ENCODE measurements around the gene CD5L.

The CD5L gene

DNA sequence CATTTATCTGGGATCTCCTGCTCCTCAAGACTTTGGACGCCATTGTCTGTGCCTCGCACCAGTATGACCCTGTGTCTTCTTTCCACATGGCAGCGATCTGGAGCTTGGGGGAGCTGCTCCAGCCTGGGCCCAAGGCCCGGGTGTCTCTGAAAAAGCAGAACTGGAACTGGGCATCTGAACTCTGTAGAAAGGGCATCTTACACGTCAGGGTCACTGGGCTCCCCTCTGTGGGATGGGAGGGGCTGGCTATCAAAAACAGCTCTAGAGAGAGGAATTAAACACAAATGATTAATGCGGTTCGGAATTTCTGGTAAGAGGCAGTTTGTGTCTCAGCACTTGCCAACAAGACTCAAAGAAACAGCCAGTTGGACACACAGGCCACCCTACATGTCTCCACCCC lies 37.8 kb downstream of the CD5L start:
- Histone ChIP-seq H3K9ac (ENCODE audit: low read length) (no peak overlapping the region), H2BK15ac (ENCODE audit: low read depth, poor library complexity, severe bottlenecking) (no peak overlapping the region), H2AFZ (ENCODE audit: low read depth, low read length) (no peak overlapping the region), H3K23ac (ENCODE audit: low read length in 2 of 2) (no peak overlapping the region), H2BK5ac (ENCODE audit: low read depth, low read length, poor library complexity, severe bottlenecking) (no peak overlapping the region), H4K91ac (ENCODE audit: low read length) (no peak overlapping the region), H4K8ac (ENCODE audit: low read length) (no peak overlapping the region), H3K4ac (ENCODE audit: low read depth in 1 of 2, low read length in 2 of 2) (no peak overlapping the region), H3K79me1 (replicated peaks; ENCODE audit: low read length, poor library complexity, severe bottlenecking) (no peaks in the 10 kb centered on the region), H3K27ac (ENCODE audit: low read length, poor library complexity, severe bottlenecking) (no peak overlapping the region), H3K36me3 (ENCODE audit: control insufficient read depth in 1 of 2, insufficient read depth in 2 of 2, low read depth in 1 of 2, low read length in 2 of 2) (no peaks in the 10 kb centered on the region), H2AK5ac (ENCODE audit: low read length, severe bottlenecking) (no peak overlapping the region), H2BK12ac (ENCODE audit: low read length in 2 of 2) (no peak overlapping the region), H3K27me3 (ENCODE audit: control insufficient read depth in 1 of 2, insufficient read depth in 1 of 2, low read length in 2 of 2) (peaks cover 0 to 6% of the 10 kb centered on the region in 2 experiments), H3K4me1 (ENCODE audit: control insufficient read depth, insufficient read depth, low read depth, low read length) (no peaks in the 10 kb centered on the region), H3K4me2 (ENCODE audit: low read length, poor library complexity, severe bottlenecking) (no peak overlapping the region), H2BK120ac (ENCODE audit: low read depth, low read length) (no peak overlapping the region), H3K18ac (ENCODE audit: low read depth in 1 of 2, low read length in 2 of 2) (no peak overlapping the region), H3K14ac (ENCODE audit: low read length in 2 of 2) (no peak overlapping the region), H3K9me3 (ENCODE audit: control insufficient read depth, low read length) (no peaks in the 10 kb centered on the region), H3K4me3 (ENCODE audit: insufficient read depth in 1 of 2, low read depth in 1 of 2, low read length in 2 of 2) (no peak overlapping the region)
- no peak for DNase-seq
- WGBS: 84% methylated on average over 7 of the region's 7 CpGs

- no peak overlapping the region for H4K8ac ChIP-seq (ENCODE audit: low read length)
- H2BK120ac ChIP-seq (ENCODE audit: low read depth, low read length): no peak overlapping the region
- no peak overlapping the region for H3K23ac ChIP-seq (ENCODE audit: low read length in 2 of 2)
- no peak overlapping the region for H3K9ac ChIP-seq (ENCODE audit: low read length)
- H2AFZ ChIP-seq (ENCODE audit: low read depth, low read length): no peak overlapping the region
- H3K4me3 ChIP-seq (ENCODE audit: insufficient read depth in 1 of 2, low read depth in 1 of 2, low read length in 2 of 2): no peak overlapping the region
- H3K14ac ChIP-seq (ENCODE audit: low read length in 2 of 2): no peak overlapping the region
- no peak overlapping the region for H3K18ac ChIP-seq (ENCODE audit: low read depth in 1 of 2, low read length in 2 of 2)
- H4K91ac ChIP-seq (ENCODE audit: low read length): no peak overlapping the region
- no peak overlapping the region for H2BK15ac ChIP-seq (ENCODE audit: low read depth, poor library complexity, severe bottlenecking)
- no peak overlapping the region for H2BK5ac ChIP-seq (ENCODE audit: low read depth, low read length, poor library complexity, severe bottlenecking)
- no peak for DNase-seq
- no peak overlapping the region for H2BK12ac ChIP-seq (ENCODE audit: low read length in 2 of 2)
- peaks cover 0 to 6% of the 10 kb centered on the region in 2 experiments for H3K27me3 ChIP-seq (ENCODE audit: control insufficient read depth in 1 of 2, insufficient read depth in 1 of 2, low read length in 2 of 2)
- no peak overlapping the region for H3K4ac ChIP-seq (ENCODE audit: low read depth in 1 of 2, low read length in 2 of 2)
- no peak overlapping the region for H3K27ac ChIP-seq (ENCODE audit: low read length, poor library complexity, severe bottlenecking)
- no peak overlapping the region for H2AK5ac ChIP-seq (ENCODE audit: low read length, severe bottlenecking)
- no peaks in the 10 kb centered on the region for H3K36me3 ChIP-seq (ENCODE audit: control insufficient read depth in 1 of 2, insufficient read depth in 2 of 2, low read depth in 1 of 2, low read length in 2 of 2)
- H3K79me1 ChIP-seq (replicated peaks; ENCODE audit: low read length, poor library complexity, severe bottlenecking): no peaks in the 10 kb centered on the region
- H3K4me2 ChIP-seq (ENCODE audit: low read length, poor library complexity, severe bottlenecking): no peak overlapping the region
- 65% methylated on average over 1 of the region's 1 CpG for WGBS
- no peaks in the 10 kb centered on the region for H3K4me1 ChIP-seq (ENCODE audit: control insufficient read depth, insufficient read depth, low read depth, low read length)
- H3K9me3 ChIP-seq (ENCODE audit: control insufficient read depth, low read length): peaks cover 5% of the 10 kb centered on the region
Measured at GRCh38 chr1:157799996-157800395, 41.6 kb downstream of the CD5L start.

- Histone ChIP-seq H4K8ac (ENCODE audit: low read length) (no peak overlapping the region), H2BK12ac (ENCODE audit: low read length in 2 of 2) (no peak overlapping the region), H3K9me3 (ENCODE audit: control insufficient read depth, low read length) (peaks cover 20% of the 10 kb centered on the region), H2AK5ac (ENCODE audit: low read length, severe bottlenecking) (no peak overlapping the region), H2BK120ac (ENCODE audit: low read depth, low read length) (no peak overlapping the region), H3K4me1 (ENCODE audit: control insufficient read depth, insufficient read depth, low read depth, low read length) (no peaks in the 10 kb centered on the region), H3K27me3 (ENCODE audit: control insufficient read depth in 1 of 2, insufficient read depth in 1 of 2, low read length in 2 of 2) (no peaks in the 10 kb centered on the region), H2BK5ac (ENCODE audit: low read depth, low read length, poor library complexity, severe bottlenecking) (no peak overlapping the region), H3K79me1 (replicated peaks; ENCODE audit: low read length, poor library complexity, severe bottlenecking) (no peaks in the 10 kb centered on the region), H3K27ac (ENCODE audit: low read length, poor library complexity, severe bottlenecking) (no peak overlapping the region), H3K9ac (ENCODE audit: low read length) (no peak overlapping the region), H3K36me3 (ENCODE audit: control insufficient read depth in 1 of 2, insufficient read depth in 2 of 2, low read depth in 1 of 2, low read length in 2 of 2) (no peaks in the 10 kb centered on the region), H2BK15ac (ENCODE audit: low read depth, poor library complexity, severe bottlenecking) (no peak overlapping the region), H3K4me2 (ENCODE audit: low read length, poor library complexity, severe bottlenecking) (no peak overlapping the region), H4K91ac (ENCODE audit: low read length) (no peak overlapping the region), H3K4me3 (ENCODE audit: insufficient read depth in 1 of 2, low read depth in 1 of 2, low read length in 2 of 2) (no peak overlapping the region), H3K14ac (ENCODE audit: low read length in 2 of 2) (no peak overlapping the region), H2AFZ (ENCODE audit: low read depth, low read length) (no peak overlapping the region), H3K18ac (ENCODE audit: low read depth in 1 of 2, low read length in 2 of 2) (no peak overlapping the region), H3K23ac (ENCODE audit: low read length in 2 of 2) (no peak overlapping the region), H3K4ac (ENCODE audit: low read depth in 1 of 2, low read length in 2 of 2) (no peak overlapping the region)
- WGBS: 78% methylated on average over 4 of the region's 5 CpGs
- no peak for DNase-seq
Measured at GRCh38 chr1:157798211-157798610, 43.4 kb downstream of the CD5L start.

- no peak overlapping the region for H3K4me2 ChIP-seq (ENCODE audit: low read length, poor library complexity, severe bottlenecking)
- WGBS: 0% methylated on average over 1 of the region's 1 CpG
- no peak overlapping the region for H2BK15ac ChIP-seq (ENCODE audit: low read depth, poor library complexity, severe bottlenecking)
- no peak overlapping the region for H3K18ac ChIP-seq (ENCODE audit: low read depth in 1 of 2, low read length in 2 of 2)
- DNase-seq: no peak
- H4K91ac ChIP-seq (ENCODE audit: low read length): no peak overlapping the region
- no peak overlapping the region for H3K4ac ChIP-seq (ENCODE audit: low read depth in 1 of 2, low read length in 2 of 2)
- no peak overlapping the region for H3K4me3 ChIP-seq (ENCODE audit: insufficient read depth in 1 of 2, low read depth in 1 of 2, low read length in 2 of 2)
- H3K27me3 ChIP-seq (ENCODE audit: control insufficient read depth in 1 of 2, insufficient read depth in 1 of 2, low read length in 2 of 2): no peaks in the 10 kb centered on the region
- H2BK5ac ChIP-seq (ENCODE audit: low read depth, low read length, poor library complexity, severe bottlenecking): no peak overlapping the region
- H2BK120ac ChIP-seq (ENCODE audit: low read depth, low read length): no peak overlapping the region
- H3K36me3 ChIP-seq (ENCODE audit: control insufficient read depth in 1 of 2, insufficient read depth in 2 of 2, low read depth in 1 of 2, low read length in 2 of 2): no peaks in the 10 kb centered on the region
- H2BK12ac ChIP-seq (ENCODE audit: low read length in 2 of 2): no peak overlapping the region
- no peak overlapping the region for H3K14ac ChIP-seq (ENCODE audit: low read length in 2 of 2)
- no peaks in the 10 kb centered on the region for H3K4me1 ChIP-seq (ENCODE audit: control insufficient read depth, insufficient read depth, low read depth, low read length)
- no peak overlapping the region for H3K23ac ChIP-seq (ENCODE audit: low read length in 2 of 2)
- H3K9me3 ChIP-seq (ENCODE audit: control insufficient read depth, low read length): peaks cover 28% of the 10 kb centered on the region
- H2AK5ac ChIP-seq (ENCODE audit: low read length, severe bottlenecking): no peak overlapping the region
- H2AFZ ChIP-seq (ENCODE audit: low read depth, low read length): no peak overlapping the region
- H3K27ac ChIP-seq (ENCODE audit: low read length, poor library complexity, severe bottlenecking): no peak overlapping the region
- H3K9ac ChIP-seq (ENCODE audit: low read length): no peak overlapping the region
- no peaks in the 10 kb centered on the region for H3K79me1 ChIP-seq (replicated peaks; ENCODE audit: low read length, poor library complexity, severe bottlenecking)
- no peak overlapping the region for H4K8ac ChIP-seq (ENCODE audit: low read length)
Measured at GRCh38 chr1:157785248-157785647, 56.4 kb downstream of the CD5L start.
